ENCODE measurements around the gene MAML3.

- TF ChIP-seq, protein P1, sequence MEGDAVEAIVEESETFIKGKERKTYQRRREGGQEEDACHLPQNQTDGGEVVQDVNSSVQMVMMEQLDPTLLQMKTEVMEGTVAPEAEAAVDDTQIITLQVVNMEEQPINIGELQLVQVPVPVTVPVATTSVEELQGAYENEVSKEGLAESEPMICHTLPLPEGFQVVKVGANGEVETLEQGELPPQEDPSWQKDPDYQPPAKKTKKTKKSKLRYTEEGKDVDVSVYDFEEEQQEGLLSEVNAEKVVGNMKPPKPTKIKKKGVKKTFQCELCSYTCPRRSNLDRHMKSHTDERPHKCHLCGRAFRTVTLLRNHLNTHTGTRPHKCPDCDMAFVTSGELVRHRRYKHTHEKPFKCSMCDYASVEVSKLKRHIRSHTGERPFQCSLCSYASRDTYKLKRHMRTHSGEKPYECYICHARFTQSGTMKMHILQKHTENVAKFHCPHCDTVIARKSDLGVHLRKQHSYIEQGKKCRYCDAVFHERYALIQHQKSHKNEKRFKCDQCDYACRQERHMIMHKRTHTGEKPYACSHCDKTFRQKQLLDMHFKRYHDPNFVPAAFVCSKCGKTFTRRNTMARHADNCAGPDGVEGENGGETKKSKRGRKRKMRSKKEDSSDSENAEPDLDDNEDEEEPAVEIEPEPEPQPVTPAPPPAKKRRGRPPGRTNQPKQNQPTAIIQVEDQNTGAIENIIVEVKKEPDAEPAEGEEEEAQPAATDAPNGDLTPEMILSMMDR (IDR thresholded peaks at IDR 0.05), result no peak
- TF ChIP-seq POLR2AphosphoS5 (IDR thresholded peaks at IDR 0.05) (peak in 1 of 3 donors; percentile 37), POLR2A (IDR thresholded peaks at IDR 0.05) (no peak), EP300 (IDR thresholded peaks at IDR 0.05) (no peak)
These were observed 3.4 kb downstream of the MAML3 start for GRCh38 chr4:140150636-140150885.
